ENCODE data around the gene NOL3. TPM values are rescaled to one million over a fixed set of nuclear protein-coding genes. Genes with fewer than 3 reads are reported as not detected.
A peak's percentile ranks its signal among the peaks of the same experiment; 100 is the strongest.

NOL3 gene
- total and polyA plus RNA-seq, 2 of the 13 experiments (the other 11 are each of a cell fraction or from before 2014, with no cell fraction given): 5.7 to 20.5 TPM

GRCh38 chr16:67150833-67151396 lies 19.4 kb upstream of the NOL3 start, which contains the start of gene B3GNT9 (continued):
- TF ChIP-seq MNT (IDR thresholded peaks at IDR 0.05): no peak
- peak; percentile 3; the same call in 1 of the 2 replicates for TF ChIP-seq STAG1 (CRISPR knock-in tag; IDR thresholded peaks at IDR 0.05)
- TF ChIP-seq ZNF12 (CRISPR knock-in tag; IDR thresholded peaks at IDR 0.05): no peak
- TF ChIP-seq ZNF619 (CRISPR knock-in tag; IDR thresholded peaks at IDR 0.05): no peak
- no peak for TF ChIP-seq RELA (CRISPR knock-in tag; IDR thresholded peaks at IDR 0.05)
- TF ChIP-seq MAF1 (CRISPR knock-in tag; IDR thresholded peaks at IDR 0.05; ENCODE audit: borderline replicate concordance): 0 out of 2 replicates have a peak, but pooled peaks have one; percentile 29
- no peak for TF ChIP-seq EHMT2 (IDR thresholded peaks at IDR 0.05; ENCODE audit: borderline replicate concordance, low read depth, low read length)
- no peak for TF ChIP-seq HES4 (CRISPR knock-in tag; IDR thresholded peaks at IDR 0.05; ENCODE audit: borderline replicate concordance)
- no peak for TF ChIP-seq XBP1 (CRISPR knock-in tag; IDR thresholded peaks at IDR 0.05)
- no peak for TF ChIP-seq FOXJ3 (CRISPR knock-in tag; IDR thresholded peaks at IDR 0.05; ENCODE audit: borderline replicate concordance)
- TF ChIP-seq NFKB2 (CRISPR knock-in tag; IDR thresholded peaks at IDR 0.05; ENCODE audit: borderline replicate concordance): peak; percentile 72; the same call in 1 of the 2 replicates
- no peak for TF ChIP-seq ZNF644 (CRISPR knock-in tag; IDR thresholded peaks at IDR 0.05; ENCODE audit: low read depth)
- TF ChIP-seq ZNF569 (CRISPR knock-in tag; IDR thresholded peaks at IDR 0.05; ENCODE audit: borderline replicate concordance): no peak
- TF ChIP-seq MIER3 (CRISPR knock-in tag; IDR thresholded peaks at IDR 0.05; ENCODE audit: borderline replicate concordance): no peak
- no peak for TF ChIP-seq ZNF329 (CRISPR knock-in tag; IDR thresholded peaks at IDR 0.05; ENCODE audit: low read depth)
- 0 out of 2 replicates have a peak, but pooled peaks have one; percentile 27 for TF ChIP-seq ZNF788 (CRISPR knock-in tag; IDR thresholded peaks at IDR 0.05; ENCODE audit: borderline replicate concordance)
- TF ChIP-seq, protein P1, sequence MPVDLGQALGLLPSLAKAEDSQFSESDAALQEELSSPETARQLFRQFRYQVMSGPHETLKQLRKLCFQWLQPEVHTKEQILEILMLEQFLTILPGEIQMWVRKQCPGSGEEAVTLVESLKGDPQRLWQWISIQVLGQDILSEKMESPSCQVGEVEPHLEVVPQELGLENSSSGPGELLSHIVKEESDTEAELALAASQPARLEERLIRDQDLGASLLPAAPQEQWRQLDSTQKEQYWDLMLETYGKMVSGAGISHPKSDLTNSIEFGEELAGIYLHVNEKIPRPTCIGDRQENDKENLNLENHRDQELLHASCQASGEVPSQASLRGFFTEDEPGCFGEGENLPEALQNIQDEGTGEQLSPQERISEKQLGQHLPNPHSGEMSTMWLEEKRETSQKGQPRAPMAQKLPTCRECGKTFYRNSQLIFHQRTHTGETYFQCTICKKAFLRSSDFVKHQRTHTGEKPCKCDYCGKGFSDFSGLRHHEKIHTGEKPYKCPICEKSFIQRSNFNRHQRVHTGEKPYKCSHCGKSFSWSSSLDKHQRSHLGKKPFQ (CRISPR knock-in tag; IDR thresholded peaks at IDR 0.05; ENCODE audit: insufficient replicate concordance): no peak
- peak; percentile 62 for TF ChIP-seq SALL1 (CRISPR knock-in tag; IDR thresholded peaks at IDR 0.05)
- 0 out of 2 replicates have a peak, but pooled peaks have one; percentile 53 for TF ChIP-seq THYN1 (CRISPR knock-in tag; IDR thresholded peaks at IDR 0.05; ENCODE audit: borderline replicate concordance, low read depth)
- TF ChIP-seq PBX2 (CRISPR knock-in tag; IDR thresholded peaks at IDR 0.05): no peak
- no peak for TF ChIP-seq CSRNP2 (CRISPR knock-in tag; conservative IDR thresholded peaks at IDR 0.05; ENCODE audit: low read depth)
- TF ChIP-seq SKIL (CRISPR knock-in tag; IDR thresholded peaks at IDR 0.05; ENCODE audit: borderline replicate concordance): 0 out of 2 replicates have a peak, but pooled peaks have one; percentile 7
